Right forelimb (tissue), 1 donor: ENCODE measurements around the gene CHN2.

ENCODE experiments used
- DNase-seq: peaks from one replicate; pipeline ENCODE4 v3.0.0-alpha.2; 2018

Gene CHN2

GRCh38 chr7:29370531-29371314 is 176.1 kb downstream of the CHN2 start:
- no peak for DNase-seq

GRCh38 chr7:29371472-29371871 is 176.9 kb downstream of the CHN2 start:
- no peak for DNase-seq

- DNase-seq = no peak
Observed at GRCh38 chr7:29372351-29373090, 177.9 kb downstream of the CHN2 start.

- no peak for DNase-seq
Observed at GRCh38 chr7:29375641-29376562, 181.3 kb downstream of the CHN2 start.

- no peak for DNase-seq
Observed at GRCh38 chr7:29377718-29378117, 183.1 kb downstream of the CHN2 start.

- DNase-seq = no peak
Observed at GRCh38 chr7:29379551-29379950, 185.0 kb downstream of the CHN2 start.

GRCh38 chr7:29381206-29382094 is 186.9 kb downstream of the CHN2 start:
- DNase-seq = no peak

GRCh38 chr7:29384277-29384676 is 189.7 kb downstream of the CHN2 start:
- DNase-seq = no peak

- no peak for DNase-seq
Observed at GRCh38 chr7:29385214-29385814, 190.7 kb downstream of the CHN2 start.

GRCh38 chr7:29386196-29386765 is 191.7 kb downstream of the CHN2 start:
- no peak for DNase-seq

GRCh38 chr7:29391262-29391661 is 196.7 kb downstream of the CHN2 start:
- no peak for DNase-seq

GRCh38 chr7:29394321-29394720 is 199.7 kb downstream of the CHN2 start:
- DNase-seq = no peak

- DNase-seq = no peak
Observed at GRCh38 chr7:29396563-29396962, 202.0 kb downstream of the CHN2 start.

- DNase-seq = no peak
Observed at GRCh38 chr7:29397398-29397797, 202.8 kb downstream of the CHN2 start.

- DNase-seq = no peak
Observed at GRCh38 chr7:29398011-29398410, 203.4 kb downstream of the CHN2 start.

GRCh38 chr7:29400437-29400836 is 205.9 kb downstream of the CHN2 start:
- no peak for DNase-seq

GRCh38 chr7:29401769-29402168 is 207.2 kb downstream of the CHN2 start:
- no peak for DNase-seq

- no peak for DNase-seq
Observed at GRCh38 chr7:29405891-29406290, 211.3 kb downstream of the CHN2 start.

GRCh38 chr7:29406366-29406765 is 211.8 kb downstream of the CHN2 start:
- DNase-seq = no peak

GRCh38 chr7:29408841-29409243 is 214.3 kb downstream of the CHN2 start:
- peak; percentile 77 for DNase-seq

GRCh38 chr7:29410996-29411395 is 216.4 kb downstream of the CHN2 start:
- no peak for DNase-seq
